Activated effector memory CD4-positive, alpha-beta T cell treated with anti-CD3 and anti-CD28 coated beads, Interleukin-2, amount 50 U/mL, for 16 hours (primary cell): ENCODE measurements around the gene TAS2R43.
"Not testable (repeated sequence)": the region's sequence is repeated elsewhere in the genome, so short reads cannot be mapped to it uniquely, and the experiment has no call there.

Experiments used
- DNase-seq: peaks from one replicate; pipeline ENCODE4 v3.0.0-alpha.2; 2020

The TAS2R43 gene

GRCh38 chr12:11092128-11092527, at the start of gene TAS2R43:
TSS of gene TAS2R43 (minus strand) at chr12:11092313. CDS start at chr12:11092229, 84 bp downstream.
- DNase-seq, result no peak

GRCh38 chr12:11136075-11136474, 44.0 kb upstream of the TAS2R43 start:
- DNase-seq, result no peak

GRCh38 chr12:11134305-11134704, 42.2 kb upstream of the TAS2R43 start, which contains the start of gene TAS2R30:
TSS of gene TAS2R30 (minus strand) at chr12:11134644. CDS start at chr12:11134244, 400 bp downstream.
- DNase-seq, result no peak

- no peak for DNase-seq
These were observed 41.7 kb upstream of the TAS2R43 start for GRCh38 chr12:11133816-11134215.

GRCh38 chr12:11133162-11133561, 41.0 kb upstream of the TAS2R43 start:
- DNase-seq, result no peak

- DNase-seq, result no peak
These were observed 38.9 kb upstream of the TAS2R43 start for GRCh38 chr12:11130999-11131398.

- DNase-seq, result no peak
These were observed 38.3 kb upstream of the TAS2R43 start for GRCh38 chr12:11130382-11130781.

GRCh38 chr12:11114130-11114529, 22.0 kb upstream of the TAS2R43 start:
- DNase-seq, result not testable (repeated sequence)

- DNase-seq, result not testable (repeated sequence)
These were observed 19.1 kb upstream of the TAS2R43 start for GRCh38 chr12:11111213-11111612.

GRCh38 chr12:11108862-11109261, 16.7 kb upstream of the TAS2R43 start:
- no peak for DNase-seq

GRCh38 chr12:11107719-11108118, 15.6 kb upstream of the TAS2R43 start:
- DNase-seq, result no peak

- DNase-seq, result no peak
These were observed 14.2 kb upstream of the TAS2R43 start for GRCh38 chr12:11106288-11106687.

GRCh38 chr12:11105546-11105945, 13.4 kb upstream of the TAS2R43 start:
- no peak for DNase-seq

GRCh38 chr12:11094910-11095309, 2.8 kb upstream of the TAS2R43 start:
- not testable (repeated sequence) for DNase-seq

GRCh38 chr12:11089246-11089645, 2.9 kb downstream of the TAS2R43 start:
- no peak for DNase-seq

GRCh38 chr12:11085419-11085818, 6.7 kb downstream of the TAS2R43 start:
- no peak for DNase-seq

GRCh38 chr12:11081987-11082386, 10.1 kb downstream of the TAS2R43 start:
- DNase-seq, result no peak

- DNase-seq, result no peak
These were observed 13.9 kb downstream of the TAS2R43 start for GRCh38 chr12:11078246-11078645.

GRCh38 chr12:11075642-11076041, 16.5 kb downstream of the TAS2R43 start:
- no peak for DNase-seq

- DNase-seq, result no peak
These were observed 20.7 kb downstream of the TAS2R43 start for GRCh38 chr12:11071414-11071813.

GRCh38 chr12:11070999-11071398, 21.1 kb downstream of the TAS2R43 start:
- DNase-seq, result no peak

- DNase-seq, result no peak
These were observed 22.2 kb downstream of the TAS2R43 start for GRCh38 chr12:11069854-11070365.

GRCh38 chr12:11067514-11067913, 24.6 kb downstream of the TAS2R43 start:
- DNase-seq, result no peak

GRCh38 chr12:11062194-11062593, 29.9 kb downstream of the TAS2R43 start, which contains the start of gene TAS2R46:
TSS of gene TAS2R46 (minus strand) at chr12:11062294. CDS start at chr12:11062294, 0 bp downstream.
- not testable (repeated sequence) for DNase-seq

GRCh38 chr12:11059784-11060183, 32.3 kb downstream of the TAS2R43 start:
- DNase-seq, result no peak
